Limb (tissue), 2 donors: Measurements from ENCODE around the gene WNT8B.

ENCODE experiments used
- DNase-seq, 2 donors: peaks; one replicate each; pipeline ENCODE4 v3.0.0-alpha.2; 2016; ENCODE audit errors: extremely low spot score in 2 of 2

WNT8B gene, protein sequence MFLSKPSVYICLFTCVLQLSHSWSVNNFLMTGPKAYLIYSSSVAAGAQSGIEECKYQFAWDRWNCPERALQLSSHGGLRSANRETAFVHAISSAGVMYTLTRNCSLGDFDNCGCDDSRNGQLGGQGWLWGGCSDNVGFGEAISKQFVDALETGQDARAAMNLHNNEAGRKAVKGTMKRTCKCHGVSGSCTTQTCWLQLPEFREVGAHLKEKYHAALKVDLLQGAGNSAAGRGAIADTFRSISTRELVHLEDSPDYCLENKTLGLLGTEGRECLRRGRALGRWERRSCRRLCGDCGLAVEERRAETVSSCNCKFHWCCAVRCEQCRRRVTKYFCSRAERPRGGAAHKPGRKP

DNA sequence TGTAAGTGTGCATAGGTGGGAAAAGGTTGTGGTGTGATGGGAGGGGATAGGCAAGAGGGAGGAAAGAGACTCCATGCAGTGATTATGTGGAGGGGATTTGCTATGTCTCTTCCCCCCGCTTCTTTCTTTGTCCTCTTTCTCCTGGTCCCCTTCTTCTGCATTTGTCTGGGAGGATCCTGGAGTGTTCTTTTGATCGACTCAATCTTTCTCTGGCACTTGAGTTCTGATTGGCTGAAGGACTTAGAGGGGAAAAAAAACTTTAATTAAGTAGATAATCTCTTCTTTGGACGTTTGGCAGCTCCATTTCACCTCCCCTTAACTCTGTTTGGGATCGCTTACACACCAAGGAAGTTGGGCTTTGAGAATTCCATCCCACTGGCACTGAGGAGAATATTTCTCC lies at the start of gene WNT8B:
WNT8B (plus strand) TSS at position 301 of the 400 bp plus-strand sequence. CDS start 160 bp downstream, outside the sequence.
- no peak for DNase-seq

DNA sequence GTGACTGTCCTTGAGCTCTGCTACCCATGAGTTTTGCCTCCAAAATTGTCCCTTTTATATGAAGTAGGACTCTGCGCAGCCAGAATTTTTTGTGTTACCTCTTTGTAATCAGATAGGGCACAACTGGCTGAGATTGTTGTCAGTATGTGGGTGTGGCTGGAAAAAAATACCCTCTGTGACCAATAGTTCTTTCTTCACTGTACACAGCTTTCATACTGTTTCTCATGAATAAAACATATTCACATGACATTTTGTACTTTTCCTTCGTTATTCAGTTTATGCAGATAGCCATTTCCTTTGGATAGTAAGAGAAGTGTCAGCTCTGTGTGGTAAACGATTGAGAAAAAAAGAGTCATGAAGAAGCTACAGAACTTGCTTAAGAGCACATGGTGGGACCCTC lies 49.6 kb upstream of the WNT8B start:
- no peak for DNase-seq

DNA sequence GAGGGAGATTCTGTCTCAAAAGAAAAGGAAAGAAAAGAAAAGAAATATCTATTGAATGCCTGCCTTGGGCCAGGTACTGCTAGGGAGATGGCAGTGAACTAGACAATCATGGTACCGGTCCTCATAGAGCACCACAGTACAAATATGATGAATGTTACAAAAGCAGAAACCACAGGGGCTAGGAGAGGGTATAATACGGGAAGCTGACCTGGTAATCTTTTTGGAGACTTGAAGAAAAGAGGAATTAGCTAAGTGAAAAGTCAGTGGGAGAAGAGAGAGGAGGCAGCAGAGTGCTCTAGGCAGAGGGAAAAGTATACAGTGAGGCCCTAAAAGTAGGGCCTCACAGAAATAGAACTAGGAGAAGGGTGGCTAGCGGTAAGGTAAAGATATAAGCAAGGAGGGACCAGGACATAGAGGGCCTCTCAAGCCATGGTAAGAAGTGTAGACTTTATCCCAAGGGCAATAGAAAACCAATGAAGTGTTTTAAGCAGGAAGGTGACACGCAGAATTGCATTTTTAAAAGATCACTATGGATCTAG lies 42.8 kb upstream of the WNT8B start:
- no peak for DNase-seq

DNA sequence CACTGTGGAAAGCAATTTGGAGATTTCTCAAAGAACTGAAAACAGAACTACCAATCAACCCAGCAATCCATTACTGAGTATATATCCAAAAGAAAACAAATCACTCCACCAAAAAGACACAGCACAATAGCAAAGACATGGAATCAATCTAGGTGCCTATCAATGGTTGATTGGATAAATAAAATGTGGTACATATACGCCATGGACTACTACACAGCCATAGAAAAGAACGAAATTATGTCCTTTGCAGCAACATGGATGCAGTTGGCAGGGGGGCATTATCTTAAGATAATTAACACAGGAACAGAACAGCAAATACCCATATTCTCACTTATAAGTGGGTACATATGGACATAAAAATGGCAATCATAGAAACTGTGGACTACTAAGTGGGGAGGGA lies 35.4 kb upstream of the WNT8B start:
- no peak for DNase-seq

DNA sequence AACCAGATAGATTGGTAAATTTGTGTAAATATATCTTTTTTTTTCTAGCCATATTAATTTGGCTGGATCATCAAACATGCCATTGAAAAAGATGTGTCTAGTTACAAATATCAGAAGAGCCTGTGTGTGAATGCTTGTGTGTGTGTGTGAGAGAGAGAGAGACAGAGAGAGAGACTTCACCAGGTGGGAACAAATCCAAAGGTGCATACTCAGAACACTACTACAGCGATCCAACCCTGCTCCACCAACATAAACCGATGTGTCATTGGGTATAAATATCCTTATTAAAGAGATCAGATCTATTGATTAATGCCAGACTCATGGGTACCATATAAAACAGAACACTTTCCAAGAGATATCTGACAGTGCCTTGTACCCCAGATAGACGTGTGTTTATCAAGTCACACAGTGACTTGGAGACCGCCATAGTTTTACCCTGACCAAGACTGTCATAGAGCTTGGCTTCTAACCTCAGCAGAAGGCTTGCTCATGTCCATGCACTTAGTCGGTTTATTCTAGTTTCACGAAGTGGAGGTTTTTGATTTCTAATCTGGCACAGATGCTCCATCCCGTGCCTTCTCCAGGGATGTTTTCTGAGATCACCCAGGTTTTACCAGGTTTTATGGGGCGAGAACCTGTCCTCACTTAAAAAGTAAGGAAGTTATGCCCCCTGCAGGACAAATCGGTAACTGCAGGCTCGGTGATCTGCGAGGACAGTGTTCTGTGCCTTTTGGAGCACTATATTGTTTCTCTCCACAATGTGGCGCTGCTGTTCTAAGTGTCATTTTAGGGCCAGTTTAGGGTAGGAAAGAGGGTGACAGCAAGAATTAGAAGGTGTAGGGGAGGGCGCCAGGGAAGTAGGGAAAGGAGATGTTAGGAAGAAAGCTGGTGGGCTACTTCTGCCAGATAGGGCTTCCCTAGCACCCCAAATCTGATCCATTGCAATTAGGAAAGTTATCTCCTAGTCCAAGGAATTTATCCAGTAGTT lies 29.3 kb upstream of the WNT8B start:
- DNase-seq, result peak; percentile 91 to 94

DNA sequence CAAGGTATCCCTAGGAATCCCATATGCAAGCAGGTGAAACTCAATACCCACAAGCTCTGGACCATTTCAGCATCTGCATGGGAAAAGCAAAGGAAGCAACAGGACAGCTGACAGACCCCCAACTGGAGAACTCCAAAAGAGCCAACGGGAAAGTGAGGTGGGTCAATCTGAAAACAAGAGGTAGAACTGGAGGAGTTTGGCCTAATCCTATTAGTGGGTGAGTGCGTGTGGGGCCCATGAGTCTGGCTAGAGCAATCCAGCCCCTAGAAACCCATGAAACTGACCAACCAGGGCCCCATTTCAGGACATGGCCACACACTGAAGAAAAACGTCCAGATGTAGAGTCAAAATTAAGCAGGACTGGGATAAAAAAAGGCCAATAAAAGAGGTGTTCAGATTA lies 26.6 kb upstream of the WNT8B start:
- no peak for DNase-seq

DNA sequence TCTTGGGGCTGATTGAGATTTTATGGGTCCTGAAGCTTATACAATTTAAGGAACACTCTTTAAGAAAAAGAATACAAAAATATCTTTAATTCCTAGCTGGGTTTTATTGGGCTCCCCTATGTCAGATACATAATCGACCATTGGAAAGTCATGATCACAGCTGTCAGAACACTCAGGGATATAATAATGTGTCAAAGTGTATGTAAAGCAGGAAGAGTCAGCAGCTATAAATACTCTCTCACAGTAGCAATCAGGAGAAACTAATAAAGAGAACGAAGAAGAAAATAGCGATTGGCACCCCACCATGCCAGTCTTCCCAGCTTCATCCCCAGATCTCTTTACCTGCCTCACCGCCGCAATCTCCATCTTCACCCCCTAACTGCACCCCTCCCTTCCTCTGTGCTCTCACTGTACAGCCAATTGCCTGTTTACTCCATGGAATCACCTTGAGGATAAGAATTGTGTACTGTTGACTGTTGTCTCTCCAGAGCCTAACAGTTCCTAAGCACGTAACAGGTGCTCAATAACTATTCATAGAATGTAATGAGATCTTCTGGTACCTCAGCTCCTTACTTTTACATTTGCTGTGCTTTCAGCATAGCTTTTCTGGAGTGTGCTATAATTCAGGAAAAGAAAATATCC lies 24.0 kb upstream of the WNT8B start:
- DNase-seq, result no peak

DNA sequence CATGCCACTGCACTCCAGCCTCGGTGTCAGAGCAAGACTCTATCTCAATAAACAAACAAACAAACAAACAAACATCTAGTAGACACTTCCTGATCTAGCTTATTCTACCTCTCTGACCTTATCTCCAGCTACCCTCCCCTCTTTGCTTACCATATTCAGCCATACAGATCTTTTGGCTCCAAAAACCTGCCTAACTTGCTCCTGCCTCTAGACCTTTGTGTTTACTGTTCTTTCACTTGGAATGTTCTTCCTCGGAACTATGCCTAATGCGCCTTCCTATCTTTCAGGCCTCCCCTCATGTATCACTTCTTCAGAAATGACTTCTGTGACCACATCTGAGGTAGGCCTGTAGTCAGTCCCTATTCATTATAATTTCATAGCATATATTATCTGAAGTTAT lies 20.3 kb upstream of the WNT8B start:
- no peak for DNase-seq

DNA sequence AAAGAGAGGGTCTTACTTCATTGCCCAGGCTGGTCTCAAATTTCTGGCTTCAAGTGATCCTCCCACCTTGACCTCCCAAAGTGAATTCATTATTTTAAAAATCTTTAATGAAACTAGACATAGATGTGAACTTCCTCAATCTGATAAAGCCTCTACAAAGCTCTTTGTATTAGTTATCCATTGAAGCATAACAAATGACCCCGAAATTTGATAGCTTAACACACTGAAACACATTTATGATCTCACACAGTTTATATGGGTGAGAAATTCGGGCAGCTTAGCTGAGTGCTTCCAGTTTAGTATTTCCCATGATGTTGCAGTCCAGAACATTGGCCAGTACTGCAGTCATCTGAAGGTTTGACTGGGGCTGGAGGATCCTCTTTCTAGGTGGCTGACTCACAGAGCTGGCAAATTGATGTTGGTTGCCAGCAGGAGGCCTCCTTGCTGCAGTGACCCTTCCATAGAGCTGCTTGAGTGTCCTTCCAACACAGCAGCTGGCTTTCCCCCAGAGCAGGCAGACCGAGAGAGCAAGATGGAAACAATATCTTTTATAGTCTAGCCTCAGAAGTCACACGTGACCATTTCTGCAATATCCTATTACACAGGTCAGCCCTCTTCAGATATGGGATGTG lies 16.6 kb upstream of the WNT8B start:
- DNase-seq, result no peak

DNA sequence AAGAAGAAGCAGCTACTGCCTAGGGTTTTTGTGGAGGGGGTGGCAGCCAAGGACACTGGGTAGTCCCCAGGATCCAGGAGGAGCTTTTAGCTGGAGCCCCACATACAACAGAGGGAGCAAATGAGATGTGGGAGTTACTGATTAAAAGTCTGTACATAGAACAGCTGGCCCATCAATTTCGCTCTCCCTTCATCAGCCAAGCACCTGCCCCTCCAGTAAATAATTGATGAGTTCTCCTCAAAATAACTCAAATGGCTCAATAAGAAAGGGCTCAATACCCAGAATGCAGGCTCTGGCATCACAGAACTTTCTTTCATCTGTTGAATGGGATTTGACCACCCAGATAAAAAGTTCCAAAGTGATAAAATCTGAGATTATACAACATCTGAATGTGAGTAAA lies 15.1 kb upstream of the WNT8B start:
- no peak for DNase-seq

DNA sequence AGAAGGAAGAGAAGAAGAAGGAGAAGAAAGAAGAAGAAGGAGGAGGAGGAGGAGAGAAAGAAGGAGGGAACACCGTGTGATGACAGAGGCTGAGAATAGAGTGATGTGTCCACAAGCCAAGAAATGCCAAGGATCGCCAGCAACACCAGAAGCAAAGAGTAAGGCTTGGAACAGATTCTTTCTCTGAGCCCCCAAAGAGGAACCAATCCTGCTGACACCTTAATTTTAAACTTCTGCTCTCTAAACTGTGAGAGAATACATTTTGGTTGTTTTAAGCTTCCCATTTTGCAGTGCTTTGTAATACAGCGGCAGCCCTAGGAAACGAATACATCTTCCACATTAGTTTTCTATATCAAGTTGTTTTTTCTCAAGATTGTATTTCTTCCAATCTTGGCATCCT lies 13.9 kb upstream of the WNT8B start:
- DNase-seq, result no peak

DNA sequence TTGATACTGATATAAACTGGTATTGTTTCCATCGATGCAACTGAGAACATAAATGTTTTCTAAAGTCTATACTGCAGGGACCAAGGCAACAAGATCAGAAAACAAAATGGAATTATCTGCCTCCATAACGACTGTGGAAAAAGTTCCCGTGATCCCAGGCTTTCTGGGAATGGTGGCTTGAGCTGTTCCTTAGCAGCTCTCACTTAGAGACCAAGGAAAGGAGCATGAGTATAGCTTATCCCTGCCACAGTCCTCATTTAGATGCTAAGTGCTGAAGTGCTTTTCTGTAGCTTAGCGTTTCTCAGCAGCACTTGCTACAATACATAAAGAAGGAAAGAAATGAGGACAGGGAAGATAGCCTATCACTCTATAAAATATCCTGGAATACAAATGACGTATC lies 5.5 kb downstream of the WNT8B start:
- no peak for DNase-seq

DNA sequence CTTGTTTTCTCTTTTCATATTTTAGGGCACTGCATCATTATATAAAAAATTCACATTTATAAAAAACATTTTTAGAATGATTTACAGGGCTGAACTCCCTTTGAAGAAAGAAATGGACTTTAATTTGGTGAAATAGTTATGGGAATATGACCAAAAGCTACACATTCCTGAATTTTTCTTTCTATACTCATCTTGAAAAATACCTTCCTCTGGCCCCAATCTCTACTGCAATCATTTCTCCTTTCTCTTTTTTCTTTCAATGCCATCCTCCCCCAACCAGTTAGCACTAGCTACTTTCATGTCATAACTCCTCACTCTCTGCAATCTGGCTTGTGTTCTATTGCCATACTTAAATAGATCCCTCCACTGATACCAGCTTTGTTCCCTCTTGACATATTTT lies 6.2 kb downstream of the WNT8B start:
- no peak for DNase-seq

DNA sequence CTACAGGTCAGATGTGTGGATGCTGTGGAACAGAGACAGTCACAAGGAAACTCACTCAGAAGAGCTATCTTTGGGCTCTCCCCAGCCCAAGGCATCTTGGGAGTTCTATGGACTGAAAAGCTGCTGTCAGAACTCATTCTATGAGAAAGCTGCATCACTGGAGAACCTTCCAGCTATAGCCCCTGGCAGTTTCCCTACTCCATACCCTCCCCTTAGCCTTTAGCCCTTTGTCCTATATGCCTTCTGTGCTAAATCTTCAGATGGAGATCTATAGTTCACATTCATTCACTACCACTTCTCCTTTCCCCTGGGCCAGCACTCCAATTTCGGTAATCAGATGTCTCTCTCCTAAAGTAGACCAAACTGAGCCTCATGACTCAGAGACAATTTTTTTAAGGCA lies 6.9 kb downstream of the WNT8B start:
- no peak for DNase-seq

DNA sequence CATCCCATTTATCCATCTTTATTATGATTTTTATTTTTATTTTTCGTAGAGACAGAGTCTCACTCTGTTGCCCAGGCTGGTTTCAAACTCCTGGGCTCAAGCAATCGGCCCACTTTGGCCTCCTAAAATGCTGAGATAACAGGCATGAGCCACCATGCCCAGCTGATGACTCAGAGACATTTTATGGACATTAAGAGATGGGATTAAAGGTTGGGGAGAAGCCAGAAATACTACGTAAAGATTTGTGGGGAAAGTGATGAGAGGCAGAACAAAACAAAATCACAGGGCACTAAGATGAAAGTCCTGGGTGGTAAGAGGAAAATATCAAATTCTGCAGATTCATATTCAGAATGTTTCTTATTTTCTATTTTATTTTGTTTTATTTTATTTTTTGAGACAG lies 7.6 kb downstream of the WNT8B start:
- DNase-seq, result no peak

DNA sequence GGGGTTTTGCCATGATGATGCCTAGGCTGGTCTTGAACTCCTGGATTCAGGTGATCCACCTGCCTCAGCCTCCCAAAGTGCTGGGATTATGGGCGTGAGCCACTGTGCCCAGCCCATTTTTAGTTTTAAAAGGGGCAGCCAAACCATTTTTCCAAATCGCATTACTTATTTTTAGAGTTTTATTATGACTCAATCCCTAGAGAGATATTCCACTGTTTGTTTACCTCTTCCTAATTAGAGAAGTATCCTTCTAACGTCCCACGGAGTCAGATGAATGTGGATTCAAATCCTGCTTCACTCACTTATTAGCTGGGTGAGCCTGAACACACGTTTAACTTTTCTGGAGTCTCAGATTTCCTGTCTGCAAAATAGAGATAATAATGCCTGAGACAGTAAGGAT lies 15.2 kb downstream of the WNT8B start:
- DNase-seq, result no peak

DNA sequence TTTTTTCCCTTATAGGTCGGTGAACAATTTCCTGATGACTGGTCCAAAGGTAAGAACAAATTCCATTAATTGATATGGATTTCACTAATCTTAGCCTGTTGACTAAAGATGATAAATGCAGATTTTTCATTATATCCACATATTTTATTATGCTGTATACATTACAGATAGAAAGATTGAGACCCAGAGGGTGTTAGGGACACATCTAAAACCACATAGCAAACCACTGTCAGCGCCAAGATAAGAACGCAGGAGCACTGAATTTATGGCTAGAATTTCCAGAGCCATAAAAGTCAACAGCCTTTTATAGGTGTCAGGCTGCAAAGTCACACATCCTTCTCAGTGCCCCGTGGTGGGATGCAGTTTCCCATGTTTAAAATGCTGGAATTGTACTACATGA lies 16.2 kb downstream of the WNT8B start:
- no peak for DNase-seq

DNA sequence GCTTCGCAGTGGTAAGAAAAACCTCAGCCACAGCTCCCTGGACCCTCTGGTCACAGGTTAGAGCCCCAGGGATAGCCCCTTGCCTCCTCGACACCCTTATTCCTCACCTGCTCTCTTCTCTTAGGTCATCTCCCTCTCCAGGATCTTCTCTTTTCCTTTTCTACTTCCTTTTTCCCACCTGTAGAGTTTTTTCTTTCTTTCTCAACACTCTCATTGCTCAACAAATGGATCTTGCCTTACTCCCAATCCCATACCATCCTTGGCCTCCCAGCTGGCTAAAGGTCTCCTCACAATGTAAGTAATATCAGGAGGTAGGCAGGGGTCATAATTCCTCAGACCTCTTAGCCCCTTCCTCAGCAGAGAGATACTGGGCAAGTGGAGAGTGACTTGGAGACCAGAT lies 17.2 kb downstream of the WNT8B start:
- DNase-seq, result no peak

DNA sequence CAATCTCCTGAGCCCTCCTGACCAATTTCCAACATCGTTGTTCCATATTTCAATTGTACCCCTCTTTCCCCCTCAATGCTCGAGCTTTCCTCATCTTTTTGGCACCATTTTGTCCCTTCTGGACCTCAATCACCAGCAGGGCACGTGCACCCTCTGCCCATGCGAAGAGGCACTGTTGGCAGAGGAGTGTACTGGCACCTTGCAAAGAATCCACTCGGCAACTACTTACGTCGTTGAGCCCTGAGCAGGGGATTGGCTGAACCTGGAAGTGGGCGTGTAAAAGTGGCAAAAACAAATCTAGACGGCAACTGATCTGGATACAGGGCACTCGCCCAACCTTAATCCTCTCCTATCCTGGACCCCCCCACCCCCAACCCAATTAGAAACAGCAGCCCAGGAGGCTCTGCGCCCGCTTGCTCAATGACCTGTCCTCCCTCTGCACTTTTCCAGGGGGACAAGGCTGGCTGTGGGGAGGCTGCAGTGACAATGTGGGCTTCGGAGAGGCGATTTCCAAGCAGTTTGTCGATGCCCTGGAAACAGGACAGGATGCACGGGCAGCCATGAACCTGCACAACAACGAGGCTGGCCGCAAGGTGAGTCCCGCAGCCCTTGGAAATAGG lies 18.8 kb downstream of the WNT8B start:
- peak; percentile 86 to 93 for DNase-seq

DNA sequence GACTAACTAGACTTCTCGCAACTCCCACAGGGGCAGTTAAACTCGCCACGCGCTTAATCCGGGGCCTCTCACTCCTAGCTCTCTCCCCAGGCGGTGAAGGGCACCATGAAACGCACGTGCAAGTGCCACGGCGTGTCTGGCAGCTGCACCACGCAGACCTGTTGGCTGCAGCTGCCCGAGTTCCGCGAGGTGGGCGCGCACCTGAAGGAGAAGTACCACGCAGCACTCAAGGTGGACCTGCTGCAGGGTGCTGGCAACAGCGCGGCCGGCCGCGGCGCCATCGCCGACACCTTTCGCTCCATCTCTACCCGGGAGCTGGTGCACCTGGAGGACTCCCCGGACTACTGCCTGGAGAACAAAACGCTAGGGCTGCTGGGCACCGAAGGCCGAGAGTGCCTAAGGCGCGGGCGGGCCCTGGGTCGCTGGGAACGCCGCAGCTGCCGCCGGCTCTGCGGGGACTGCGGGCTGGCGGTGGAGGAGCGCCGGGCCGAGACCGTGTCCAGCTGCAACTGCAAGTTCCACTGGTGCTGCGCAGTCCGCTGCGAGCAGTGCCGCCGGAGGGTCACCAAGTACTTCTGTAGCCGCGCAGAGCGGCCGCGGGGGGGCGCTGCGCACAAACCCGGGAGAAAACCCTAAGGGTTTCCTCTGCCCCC lies 19.5 kb downstream of the WNT8B start:
- DNase-seq, result peak; percentile 36 to 79

DNA sequence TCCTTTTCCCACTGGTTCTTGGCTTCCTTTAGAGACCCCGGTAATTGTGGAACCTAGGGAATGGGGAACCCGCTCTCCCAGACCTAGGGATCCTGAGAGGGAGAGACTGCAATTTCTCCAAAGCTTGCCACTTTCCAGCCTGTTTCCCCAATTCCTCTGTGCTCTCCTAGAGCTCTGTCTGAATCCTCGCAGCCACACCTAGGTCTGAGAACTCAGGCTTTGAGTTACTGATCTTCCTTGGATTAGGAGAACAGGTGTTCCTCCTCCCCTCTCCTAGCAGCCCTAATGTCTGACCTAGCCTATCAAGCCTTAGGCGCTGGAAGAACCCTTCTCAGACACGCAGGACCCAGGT lies 20.0 kb downstream of the WNT8B start:
- no peak for DNase-seq
